Progenitor cell of endocrine pancreas (in vitro differentiated cells): ENCODE results near the gene LTBP3. TPM values are rescaled to one million over a fixed set of nuclear protein-coding genes. Genes with fewer than 3 reads are reported as not detected.

Source experiments
- DNase-seq: peaks from one replicate; pipeline ENCODE4 v3.0.0; 2021; ENCODE audit warnings: low spot score; ENCODE audit not compliant: unreplicated experiment
- H3K27ac Mint-ChIP-seq: 2 replicates; pipeline ENCODE4 v1.8.0; 2021; ENCODE audit warnings: mild to moderate bottlenecking, moderate library complexity, mixed read lengths
- H3K27me3 Mint-ChIP-seq: 2 replicates; pipeline ENCODE4 v1.8.0; 2021; ENCODE audit warnings: mixed read lengths
- H3K36me3 Mint-ChIP-seq: 2 replicates; pipeline ENCODE4 v1.8.0; 2022; ENCODE audit warnings: mixed read lengths; ENCODE audit not compliant: insufficient read depth
- H3K4me1 Mint-ChIP-seq: 2 replicates; pipeline ENCODE4 v1.8.0; 2021; ENCODE audit warnings: low read depth, mixed read lengths
- H3K4me3 Mint-ChIP-seq: 2 replicates; pipeline ENCODE4 v1.8.0; 2021; ENCODE audit warnings: low read depth, mild to moderate bottlenecking, moderate library complexity, mixed read lengths
- H3K9me3 Mint-ChIP-seq: 2 replicates; pipeline ENCODE4 v1.8.0; 2021; ENCODE audit warnings: low read depth, mixed read lengths
- total RNA-seq: library from RNA; stranded (reverse); gene quantifications from 2 replicates; pipeline ENCODE4 v1.2.1, GENCODE V29; 2021
- TF ChIP-seq, protein P1 (sequence below): fragments of 200-600 bp; sonication (generic); IDR thresholded peaks from one replicate; pipeline ENCODE4 v1.5.0; 2021; ENCODE audit warnings: antibody characterized with exemption, mild to moderate bottlenecking; ENCODE audit not compliant: unreplicated experiment

The LTBP3 gene
- total RNA-seq, 1 donor from 2014 or later: 55.3 TPM

DNA sequence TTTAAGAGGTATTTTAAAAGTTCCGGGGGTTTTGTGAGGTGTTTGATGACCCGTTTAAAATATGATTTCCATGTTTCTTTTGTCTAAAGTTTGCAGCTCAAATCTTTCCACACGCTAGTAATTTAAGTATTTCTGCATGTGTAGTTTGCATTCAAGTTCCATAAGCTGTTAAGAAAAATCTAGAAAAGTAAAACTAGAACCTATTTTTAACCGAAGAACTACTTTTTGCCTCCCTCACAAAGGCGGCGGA is 59.5 kb downstream of the LTBP3 start:
- Mint-ChIP-seq H3K27ac (no peak overlapping the region), H3K9me3 (no peaks in the 10 kb centered on the region), H3K4me1 (peaks cover 15% of the 10 kb centered on the region), H3K36me3 (peaks cover 2% of the 10 kb centered on the region), H3K4me3 (no peak overlapping the region), H3K27me3 (no peaks in the 10 kb centered on the region)
- TF ChIP-seq, protein P1, sequence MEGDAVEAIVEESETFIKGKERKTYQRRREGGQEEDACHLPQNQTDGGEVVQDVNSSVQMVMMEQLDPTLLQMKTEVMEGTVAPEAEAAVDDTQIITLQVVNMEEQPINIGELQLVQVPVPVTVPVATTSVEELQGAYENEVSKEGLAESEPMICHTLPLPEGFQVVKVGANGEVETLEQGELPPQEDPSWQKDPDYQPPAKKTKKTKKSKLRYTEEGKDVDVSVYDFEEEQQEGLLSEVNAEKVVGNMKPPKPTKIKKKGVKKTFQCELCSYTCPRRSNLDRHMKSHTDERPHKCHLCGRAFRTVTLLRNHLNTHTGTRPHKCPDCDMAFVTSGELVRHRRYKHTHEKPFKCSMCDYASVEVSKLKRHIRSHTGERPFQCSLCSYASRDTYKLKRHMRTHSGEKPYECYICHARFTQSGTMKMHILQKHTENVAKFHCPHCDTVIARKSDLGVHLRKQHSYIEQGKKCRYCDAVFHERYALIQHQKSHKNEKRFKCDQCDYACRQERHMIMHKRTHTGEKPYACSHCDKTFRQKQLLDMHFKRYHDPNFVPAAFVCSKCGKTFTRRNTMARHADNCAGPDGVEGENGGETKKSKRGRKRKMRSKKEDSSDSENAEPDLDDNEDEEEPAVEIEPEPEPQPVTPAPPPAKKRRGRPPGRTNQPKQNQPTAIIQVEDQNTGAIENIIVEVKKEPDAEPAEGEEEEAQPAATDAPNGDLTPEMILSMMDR: no peak
- no peak for DNase-seq

DNA sequence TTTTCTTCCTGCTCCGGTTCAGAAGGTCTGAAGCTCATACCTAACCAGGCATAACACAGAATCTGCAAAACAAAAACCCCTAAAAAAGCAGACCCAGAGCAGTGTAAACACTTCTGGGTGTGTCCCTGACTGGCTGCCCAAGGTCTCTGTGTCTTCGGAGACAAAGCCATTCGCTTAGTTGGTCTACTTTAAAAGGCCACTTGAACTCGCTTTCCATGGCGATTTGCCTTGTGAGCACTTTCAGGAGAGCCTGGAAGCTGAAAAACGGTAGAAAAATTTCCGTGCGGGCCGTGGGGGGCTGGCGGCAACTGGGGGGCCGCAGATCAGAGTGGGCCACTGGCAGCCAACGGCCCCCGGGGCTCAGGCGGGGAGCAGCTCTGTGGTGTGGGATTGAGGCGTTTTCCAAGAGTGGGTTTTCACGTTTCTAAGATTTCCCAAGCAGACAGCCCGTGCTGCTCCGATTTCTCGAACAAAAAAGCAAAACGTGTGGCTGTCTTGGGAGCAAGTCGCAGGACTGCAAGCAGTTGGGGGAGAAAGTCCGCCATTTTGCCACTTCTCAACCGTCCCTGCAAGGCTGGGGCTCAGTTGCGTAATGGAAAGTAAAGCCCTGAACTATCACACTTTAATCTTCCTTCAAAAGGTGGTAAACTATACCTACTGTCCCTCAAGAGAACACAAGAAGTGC is 60.0 kb downstream of the LTBP3 start:
- Mint-ChIP-seq H3K27ac (no peak overlapping the region), H3K36me3 (no peaks in the 10 kb centered on the region), H3K27me3 (no peaks in the 10 kb centered on the region), H3K4me1 (peaks cover 14% of the 10 kb centered on the region), H3K9me3 (no peaks in the 10 kb centered on the region), H3K4me3 (no peak overlapping the region)
- TF ChIP-seq, protein P1: no peak
- DNase-seq: no peak

DNA sequence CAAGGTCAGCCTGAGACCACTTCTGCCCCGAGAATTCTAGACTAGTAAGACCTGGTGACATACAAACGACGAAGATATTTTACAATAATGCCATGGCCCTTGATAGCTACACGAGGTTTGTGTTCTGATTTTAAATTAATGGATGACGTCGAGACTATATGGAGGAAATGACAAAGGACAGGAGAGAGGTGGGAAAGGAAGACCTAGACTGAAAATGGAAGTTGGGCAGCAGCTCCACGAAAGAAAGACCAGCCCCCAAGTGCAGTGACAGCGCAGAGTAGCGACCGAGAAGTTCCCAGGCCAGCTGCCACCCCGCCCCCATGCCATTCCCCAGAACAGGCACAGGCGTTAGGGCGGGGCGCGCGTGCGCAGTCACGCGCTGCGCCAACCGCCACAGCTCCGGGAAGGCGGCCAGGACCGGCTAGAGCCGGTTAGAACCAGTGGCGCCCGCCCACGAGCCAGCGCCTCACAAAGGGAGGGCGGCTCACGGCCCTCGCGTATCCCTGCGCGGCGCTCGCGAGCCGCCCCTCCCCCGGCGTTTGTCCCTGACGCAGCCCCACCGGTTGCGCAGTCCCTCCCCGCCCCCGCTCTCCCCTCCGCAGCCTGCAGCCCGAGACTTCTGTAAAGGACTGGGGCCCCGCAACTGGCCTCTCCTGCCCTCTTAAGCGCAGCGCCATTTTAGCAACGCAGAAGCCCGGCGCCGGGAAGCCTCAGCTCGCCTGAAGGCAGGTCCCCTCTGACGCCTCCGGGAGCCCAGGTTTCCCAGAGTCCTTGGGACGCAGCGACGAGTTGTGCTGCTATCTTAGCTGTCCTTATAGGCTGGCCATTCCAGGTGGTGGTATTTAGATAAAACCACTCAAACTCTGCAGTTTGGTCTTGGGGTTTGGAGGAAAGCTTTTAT is 60.8 kb downstream of the LTBP3 start:
- Mint-ChIP-seq H3K4me1 (peaks cover 21% of the 10 kb centered on the region), H3K27me3 (no peaks in the 10 kb centered on the region), H3K36me3 (no peaks in the 10 kb centered on the region), H3K4me3 (no peak overlapping the region), H3K27ac (peak overlapping the region; percentile 96), H3K9me3 (no peaks in the 10 kb centered on the region)
- peak; percentile 98 for DNase-seq
- TF ChIP-seq, protein P1: no peak

DNA sequence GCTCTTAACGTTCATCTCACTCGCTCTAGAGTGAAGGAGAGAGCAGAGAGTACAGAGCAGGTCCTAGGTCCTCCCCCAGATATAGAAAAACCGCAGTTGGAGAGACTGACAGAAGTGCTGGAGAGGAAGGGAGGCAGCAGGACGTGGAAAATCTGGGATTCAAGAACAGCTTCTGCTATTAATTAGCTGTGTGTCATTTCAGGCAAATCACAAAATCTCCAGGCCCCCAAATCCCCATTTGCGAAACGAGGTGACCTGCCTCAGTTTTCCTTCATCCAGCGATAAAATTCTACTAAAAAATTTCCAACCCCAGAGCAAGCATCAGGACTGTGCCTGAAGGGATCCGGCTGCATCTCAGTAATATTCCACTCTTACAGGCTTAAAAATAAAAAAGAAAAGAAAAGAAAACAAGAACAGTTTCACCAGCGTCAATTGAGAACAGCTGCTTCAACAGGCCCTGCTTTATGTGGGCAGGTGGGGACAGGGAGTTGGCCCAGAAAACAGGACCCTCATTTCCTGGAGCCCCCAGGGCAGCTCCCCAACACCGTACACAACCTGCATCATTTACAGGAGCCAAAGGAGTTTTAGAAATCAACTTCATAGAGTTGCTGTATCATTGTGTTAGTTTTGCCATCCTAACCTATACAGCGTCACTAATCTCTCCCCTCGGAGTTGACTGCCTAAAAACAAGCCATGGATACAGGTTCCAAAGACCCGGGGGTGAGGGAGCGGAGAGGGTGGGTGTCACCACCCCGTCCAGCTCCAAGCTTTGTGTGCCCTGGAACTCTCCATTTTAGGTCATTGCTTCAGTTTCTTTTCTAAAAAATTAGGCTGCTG is 61.6 kb downstream of the LTBP3 start:
- no peaks in the 10 kb centered on the region for H3K9me3 Mint-ChIP-seq

More for the DNA sequence above, 61.6 kb downstream of the LTBP3 start:
- no peaks in the 10 kb centered on the region for H3K27me3 Mint-ChIP-seq
- no peaks in the 10 kb centered on the region for H3K36me3 Mint-ChIP-seq
- DNase-seq: no peak
- no peak overlapping the region for H3K4me3 Mint-ChIP-seq
- TF ChIP-seq, protein P1: no peak
- H3K27ac Mint-ChIP-seq: peak overlapping the region; percentile 96
- H3K4me1 Mint-ChIP-seq: peaks cover 30% of the 10 kb centered on the region
